Kidney (tissue), 14 donors: ENCODE results near the gene USP30. TPM values are rescaled to one million over a fixed set of nuclear protein-coding genes. Genes with fewer than 3 reads are reported as not detected.
A peak's percentile ranks its signal among the peaks of the same experiment; 100 is the strongest.

Experiments used
- DNase-seq, 5 donors: peaks; one replicate each; pipeline ENCODE4 v3.0.0-alpha.2; 2013 to 2020
- FAIRE-seq: peaks from 2 replicates; lab custom pipeline; 2012; peaks lifted over from hg19 to GRCh38; lab: Jason Lieb, UNC
- H3K27ac ChIP-seq, 2 donors: one replicate each; pipeline ENCODE4 v1.7.0; 2013; ENCODE audit warnings: low read depth in 2 of 2, low read length in 2 of 2, inconsistent platforms in 1 of 2
- H3K27me3 ChIP-seq: one replicate; pipeline ENCODE4 v1.7.1; 2013; ENCODE audit warnings: low read length, inconsistent platforms; ENCODE audit not compliant: control insufficient read depth, insufficient read depth
- H3K36me3 ChIP-seq, 3 donors: one replicate each; pipeline versions ENCODE4 v1.7.0 to v1.7.1; 2013; ENCODE audit warnings: low read length in 3 of 3, control low read depth in 1 of 3, inconsistent platforms in 1 of 3; ENCODE audit not compliant: insufficient read depth in 3 of 3, control insufficient read depth in 2 of 3
- H3K4me1 ChIP-seq, 3 donors: one replicate each; pipeline versions ENCODE4 v1.7.0 to v1.7.1; 2013; ENCODE audit warnings: low read length in 3 of 3, inconsistent platforms in 1 of 3, low read depth in 1 of 3; ENCODE audit not compliant: control insufficient read depth in 2 of 3, insufficient read depth in 2 of 3
- H3K4me3 ChIP-seq, 3 donors: one replicate each; pipeline versions ENCODE4 v1.7.0 to v1.8.1; 2013; ENCODE audit warnings: low read length in 3 of 3, control low read depth in 1 of 3, inconsistent platforms in 1 of 3
- H3K9ac ChIP-seq, 3 donors: one replicate each; pipeline versions ENCODE4 v1.7.0 to v1.7.1; 2013; ENCODE audit warnings: low read length in 3 of 3, control low read depth in 1 of 3, inconsistent platforms in 1 of 3
- H3K9me3 ChIP-seq, 3 donors: one replicate each; pipeline versions ENCODE4 v1.7.0 to v1.7.1; 2013; ENCODE audit warnings: low read length in 3 of 3, control low read depth in 1 of 3, inconsistent platforms in 1 of 3; ENCODE audit not compliant: control insufficient read depth in 2 of 3, insufficient read depth in 1 of 3
- CTCF ChIP-seq: IDR thresholded peaks from 3 replicates; pipeline ENCODE4 v1.5.1; 2012; ENCODE audit warnings: mild to moderate bottlenecking, moderate library complexity, borderline replicate concordance; ENCODE audit not compliant: insufficient read depth; ENCODE audit errors: extremely low read depth
- intact Hi-C: fragments of 100-400 bp; cut with DNase I; formaldehyde crosslinking; loops from one replicate; pipeline ENCODE4 v1.11.1; 2022
- polyA plus RNA-seq: library from polyadenylated mRNA; stranded (reverse); fragments of 350-450 nt; fragmentation: Illumina TruSeq; extraction: RNeasy Lipid Tissue Mini Kit (QIAGEN cat#74804); gene quantifications from one replicate; pipeline ENCODE4 v1.2.3, GENCODE V29; 2014; ENCODE audit warnings: low read depth, low replicate concordance; ENCODE audit not compliant: insufficient read depth
- total RNA-seq: library from RNA; stranded (reverse); fragmentation: NEBNext Ultra II Directional; extraction: Animal tissue kit (Norgen Biotek cat#: 25700); gene quantifications from one replicate; pipeline ENCODE4 v1.2.1, GENCODE V29; 2021
- donor health status: control.
- donor health status: control.
- donor health status: control.
- donor health status: control.
- donor health status: control.
- donor health status: DM: yes; HTN: yes; CAD: no.
- donor health status: Normal renal cell carcinoma (clear cell type).

The USP30 gene
- total and polyA plus RNA-seq, 2 donors from 2014 or later: 9.6 to 16.1 TPM

DNA sequence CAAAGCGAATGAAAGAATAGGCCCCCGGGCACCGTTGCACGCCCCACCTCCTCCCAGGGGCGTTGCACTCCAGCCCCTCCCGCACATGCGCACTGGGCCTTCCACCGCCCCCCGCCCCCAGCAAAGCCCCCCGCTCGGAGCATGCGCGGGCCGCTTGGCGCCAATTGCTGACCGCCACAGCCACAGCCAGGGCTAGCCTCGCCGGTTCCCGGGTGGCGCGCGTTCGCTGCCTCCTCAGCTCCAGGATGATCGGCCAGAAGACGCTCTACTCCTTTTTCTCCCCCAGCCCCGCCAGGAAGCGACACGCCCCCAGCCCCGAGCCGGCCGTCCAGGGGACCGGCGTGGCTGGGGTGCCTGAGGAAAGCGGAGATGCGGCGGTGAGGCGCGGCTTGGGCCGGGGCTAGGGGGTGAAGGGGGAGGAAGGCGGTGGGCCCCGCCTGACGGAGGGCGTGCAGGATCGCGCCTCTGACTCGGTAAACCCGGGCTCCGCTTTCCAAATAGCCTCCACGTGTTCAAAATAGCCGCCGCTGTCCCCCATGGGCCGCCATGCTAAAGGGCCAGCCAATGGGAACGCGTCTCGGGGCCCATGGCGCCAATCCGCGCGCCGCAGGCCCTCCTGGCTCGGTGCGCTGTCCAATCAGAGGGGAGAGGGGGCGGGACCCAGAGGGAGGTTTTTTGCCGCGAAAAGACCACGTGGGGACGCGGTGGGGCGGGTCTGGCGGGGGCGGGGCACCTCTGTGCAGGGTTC is 45.2 kb downstream of the USP30 start, which contains the start of gene UNG:
Gene UNG (plus strand): TSS at position 163 of the 748 bp plus-strand sequence. CDS start 83 bp downstream, at position 246.
- TF ChIP-seq CTCF: no peak
- intact Hi-C loops: no loop called here
- H3K27ac ChIP-seq: peak within 1 kb of the TSS; percentile 80 to 82
- H3K36me3 ChIP-seq: peaks cover 0 to 19% (median 0%) of the 10 kb centered on the region in 3 donors
- H3K4me1 ChIP-seq: peaks cover 6 to 20% (median 18%) of the 10 kb centered on the region in 3 donors
- FAIRE-seq (peak; percentile 61), DNase-seq (peak; percentile 98 to 99 (median 99))
- peak within 1 kb of the TSS; percentile 75 to 91 (median 80) for H3K4me3 ChIP-seq
- H3K27me3 ChIP-seq: no peaks in the 10 kb centered on the region
- no peaks in the 10 kb centered on the region for H3K9me3 ChIP-seq
- H3K9ac ChIP-seq: peak within 1 kb of the TSS; percentile 66 to 80 (median 68)

DNA sequence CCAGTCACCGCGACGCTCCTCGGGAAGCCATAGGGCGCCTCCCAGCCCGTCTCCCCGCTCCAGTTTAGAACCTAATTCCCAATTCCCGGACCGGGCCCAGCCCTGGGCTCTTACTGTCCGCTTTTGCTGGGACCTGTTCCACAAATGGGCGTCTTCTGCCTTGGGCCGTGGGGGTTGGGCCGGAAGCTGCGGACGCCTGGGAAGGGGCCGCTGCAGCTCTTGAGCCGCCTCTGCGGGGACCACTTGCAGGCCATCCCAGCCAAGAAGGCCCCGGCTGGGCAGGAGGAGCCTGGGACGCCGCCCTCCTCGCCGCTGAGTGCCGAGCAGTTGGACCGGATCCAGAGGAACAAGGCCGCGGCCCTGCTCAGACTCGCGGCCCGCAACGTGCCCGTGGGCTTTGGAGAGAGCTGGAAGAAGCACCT is 45.8 kb downstream of the USP30 start:
- no peak for FAIRE-seq
- peak in 1 of 5 donors; percentile 93 for DNase-seq
- peak overlapping the region; percentile 75 to 91 (median 80) for H3K4me3 ChIP-seq
- no peaks in the 10 kb centered on the region for H3K27me3 ChIP-seq
- peak overlapping the region; percentile 66 to 80 (median 68) for H3K9ac ChIP-seq
- intact Hi-C loops: no loop called here
- H3K4me1 ChIP-seq: peaks cover 3 to 14% (median 13%) of the 10 kb centered on the region in 3 donors
- no peak for TF ChIP-seq CTCF
- H3K27ac ChIP-seq: peak overlapping the region; percentile 80 to 82
- H3K36me3 ChIP-seq: peaks cover under 1 to 22% (median 1%) of the 10 kb centered on the region in 3 donors
- no peaks in the 10 kb centered on the region for H3K9me3 ChIP-seq

- DNase-seq (peak in 1 of 5 donors; percentile 37), FAIRE-seq (no peak)
- Histone ChIP-seq H3K4me3 (peak overlapping the region; percentile 75 to 91 (median 80)), H3K36me3 (peaks cover 2 to 26% (median 4%) of the 10 kb centered on the region in 3 donors), H3K9me3 (no peaks in the 10 kb centered on the region), H3K9ac (peak overlapping the region; percentile 66 to 80 (median 68)), H3K4me1 (peaks cover 3 to 14% (median 9%) of the 10 kb centered on the region in 3 donors), H3K27me3 (no peaks in the 10 kb centered on the region), H3K27ac (peak overlapping the region; percentile 80 to 82)
- intact Hi-C loops: no loop called here
- no peak for TF ChIP-seq CTCF
These were observed 46.3 kb downstream of the USP30 start for GRCh38 chr12:109098651-109099050.
